ENCODE results near the gene KDM6A.
"Not testable (repeated sequence)": the region's sequence is repeated elsewhere in the genome, so short reads cannot be mapped to it uniquely, and the experiment has no call there.

KDM6A gene

DNA sequence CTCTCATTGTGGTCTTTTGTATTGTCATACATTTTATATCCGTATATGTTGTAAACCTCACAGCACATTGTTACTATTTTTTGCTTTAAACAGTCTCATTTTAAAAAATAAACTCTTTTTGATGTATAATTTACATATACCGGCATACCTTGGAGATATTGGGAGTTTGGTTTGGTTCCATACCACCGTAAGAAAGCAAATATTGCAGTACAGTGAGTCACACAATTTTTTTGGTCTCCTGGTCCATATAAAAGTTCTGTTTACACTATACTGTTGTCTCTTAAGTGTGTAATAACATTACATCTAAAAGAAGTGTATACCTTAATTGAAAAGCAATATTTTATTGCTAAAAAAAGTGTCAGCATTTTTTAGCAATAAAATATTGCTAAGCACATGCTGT, 70.0 kb downstream of the KDM6A start:
- no peak overlapping the region for H3K4me3 ChIP-seq (replicated peaks; ENCODE audit: low read depth, low read length)
- no peak for TF ChIP-seq CTCF (IDR thresholded peaks at IDR 0.05; ENCODE audit: low read length, missing control alignments)
- DNase-seq (ENCODE audit: low read depth) = no peak

GRCh38 chrX:44944894-44945293, 71.9 kb downstream of the KDM6A start:
- no peak for TF ChIP-seq CTCF (IDR thresholded peaks at IDR 0.05; ENCODE audit: low read length, missing control alignments)
- DNase-seq (ENCODE audit: low read depth) = no peak
- H3K4me3 ChIP-seq (replicated peaks; ENCODE audit: low read depth, low read length) = no peak overlapping the region

- H3K4me3 ChIP-seq (replicated peaks; ENCODE audit: low read depth, low read length) = no peak overlapping the region
- TF ChIP-seq CTCF (IDR thresholded peaks at IDR 0.05; ENCODE audit: low read length, missing control alignments) = no peak
These were observed 72.7 kb downstream of the KDM6A start for GRCh38 chrX:44945736-44946135.

DNA sequence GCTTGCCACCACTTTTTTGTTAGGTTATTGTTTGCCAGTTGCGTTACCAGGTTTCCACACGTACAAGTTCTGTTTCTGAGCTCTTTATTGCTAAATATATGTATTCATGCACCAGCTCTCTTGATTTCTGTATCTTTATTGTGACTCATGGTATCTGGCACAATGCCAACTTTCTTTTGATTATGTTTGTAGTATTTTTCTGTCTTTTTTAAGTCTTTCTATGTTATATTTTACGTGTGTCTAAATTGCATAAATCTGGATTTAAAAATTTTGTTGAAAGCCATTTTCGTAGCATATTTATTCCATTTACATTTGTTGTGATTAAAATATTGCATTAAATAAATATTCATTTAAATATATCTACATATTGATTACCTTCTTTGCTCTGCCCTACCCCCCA, 73.8 kb downstream of the KDM6A start:
- H3K4me3 ChIP-seq (replicated peaks; ENCODE audit: low read depth, low read length) = no peak overlapping the region
- TF ChIP-seq CTCF (IDR thresholded peaks at IDR 0.05; ENCODE audit: low read length, missing control alignments) = no peak
- peak; percentile 58 for DNase-seq (ENCODE audit: low read depth)

More at GRCh38 chrX:44945736-44946135, 72.7 kb downstream of the KDM6A start:
- DNase-seq (ENCODE audit: low read depth) = no peak

GRCh38 chrX:44947995-44948394, 75.0 kb downstream of the KDM6A start:
- DNase-seq (ENCODE audit: low read depth) = no peak
- no peak for TF ChIP-seq CTCF (IDR thresholded peaks at IDR 0.05; ENCODE audit: low read length, missing control alignments)

DNA sequence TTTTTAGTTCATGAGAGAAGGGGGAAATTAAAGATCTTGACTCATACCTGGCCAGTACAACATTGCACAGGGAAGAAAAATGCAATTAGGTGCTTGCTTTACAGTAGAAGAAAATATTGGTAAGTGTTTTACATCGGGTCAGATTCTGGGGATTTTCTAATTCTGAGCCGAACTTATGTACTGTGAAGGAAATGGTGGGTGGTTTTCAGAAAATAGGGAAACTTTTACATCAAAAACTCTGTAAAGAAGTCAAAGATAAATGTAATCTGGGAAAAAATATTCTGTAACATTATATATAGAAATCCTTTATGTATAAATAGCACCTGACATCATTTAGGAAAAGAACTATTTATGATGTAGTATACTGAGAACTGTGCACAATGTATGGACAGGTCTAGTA, 75.4 kb downstream of the KDM6A start:
- no peak for DNase-seq (ENCODE audit: low read depth)
- TF ChIP-seq CTCF (IDR thresholded peaks at IDR 0.05; ENCODE audit: low read length, missing control alignments) = no peak
- no peak overlapping the region for H3K4me3 ChIP-seq (replicated peaks; ENCODE audit: low read depth, low read length)

More at GRCh38 chrX:44947995-44948394, 75.0 kb downstream of the KDM6A start:
- H3K4me3 ChIP-seq (replicated peaks; ENCODE audit: low read depth, low read length) = no peak overlapping the region

- DNase-seq (ENCODE audit: low read depth) = no peak
- TF ChIP-seq CTCF (IDR thresholded peaks at IDR 0.05; ENCODE audit: low read length, missing control alignments) = no peak
- no peak overlapping the region for H3K4me3 ChIP-seq (replicated peaks; ENCODE audit: low read depth, low read length)
These were observed 76.1 kb downstream of the KDM6A start for GRCh38 chrX:44949125-44949524.

GRCh38 chrX:44950471-44951366, 77.7 kb downstream of the KDM6A start:
- H3K4me3 ChIP-seq (replicated peaks; ENCODE audit: low read depth, low read length) = not testable (repeated sequence)
- DNase-seq (ENCODE audit: low read depth) = peak; percentile 65
